ENCODE data around the gene RFK. TPM values are rescaled to one million over a fixed set of nuclear protein-coding genes. Genes with fewer than 3 reads are reported as not detected.
A peak's percentile ranks its signal among the peaks of the same experiment; 100 is the strongest.

Gene RFK
- total and polyA plus RNA-seq, 2 of the 13 experiments (the other 11 are each of a cell fraction or from before 2014, with no cell fraction given): 18.2 to 37.2 TPM

DNA sequence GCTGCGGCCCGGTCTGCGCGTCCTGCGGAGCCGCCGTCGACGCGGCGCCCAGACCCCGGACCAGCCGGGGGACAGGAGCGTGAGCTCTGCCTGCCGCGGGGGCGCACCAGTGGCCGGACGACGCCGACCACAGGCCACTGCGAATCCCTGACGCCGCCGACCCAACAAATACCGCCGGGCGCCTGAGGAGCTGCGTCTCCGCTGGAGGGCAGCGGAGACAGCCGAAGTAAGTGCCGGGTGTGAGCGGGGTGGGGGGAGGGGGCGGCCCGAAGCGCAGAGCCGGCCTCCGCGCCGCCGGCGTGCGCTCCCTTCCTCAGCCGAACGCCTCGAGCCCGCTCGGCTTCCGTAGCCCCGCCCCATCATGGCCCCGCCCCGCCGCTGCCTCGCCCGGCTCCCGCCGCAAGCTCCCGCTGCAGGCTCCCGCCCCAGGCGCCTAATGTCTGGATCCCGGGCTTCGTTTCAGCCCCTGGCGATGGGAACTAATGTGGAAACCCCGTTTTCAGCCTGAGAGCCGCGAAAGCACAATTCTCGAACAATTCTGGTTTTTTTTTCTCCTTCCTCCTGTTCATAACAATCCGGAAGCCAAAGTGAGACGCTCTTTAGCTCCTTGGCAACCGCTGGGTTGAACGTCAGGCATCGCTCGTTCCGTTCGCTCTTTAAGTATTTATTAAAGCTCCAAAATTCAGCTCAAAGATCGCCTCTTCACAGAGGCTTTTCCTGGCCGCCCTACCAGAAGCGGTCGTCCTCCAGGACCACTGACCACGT is at the start of gene RFK (continued):
- TF ChIP-seq, protein P1, sequence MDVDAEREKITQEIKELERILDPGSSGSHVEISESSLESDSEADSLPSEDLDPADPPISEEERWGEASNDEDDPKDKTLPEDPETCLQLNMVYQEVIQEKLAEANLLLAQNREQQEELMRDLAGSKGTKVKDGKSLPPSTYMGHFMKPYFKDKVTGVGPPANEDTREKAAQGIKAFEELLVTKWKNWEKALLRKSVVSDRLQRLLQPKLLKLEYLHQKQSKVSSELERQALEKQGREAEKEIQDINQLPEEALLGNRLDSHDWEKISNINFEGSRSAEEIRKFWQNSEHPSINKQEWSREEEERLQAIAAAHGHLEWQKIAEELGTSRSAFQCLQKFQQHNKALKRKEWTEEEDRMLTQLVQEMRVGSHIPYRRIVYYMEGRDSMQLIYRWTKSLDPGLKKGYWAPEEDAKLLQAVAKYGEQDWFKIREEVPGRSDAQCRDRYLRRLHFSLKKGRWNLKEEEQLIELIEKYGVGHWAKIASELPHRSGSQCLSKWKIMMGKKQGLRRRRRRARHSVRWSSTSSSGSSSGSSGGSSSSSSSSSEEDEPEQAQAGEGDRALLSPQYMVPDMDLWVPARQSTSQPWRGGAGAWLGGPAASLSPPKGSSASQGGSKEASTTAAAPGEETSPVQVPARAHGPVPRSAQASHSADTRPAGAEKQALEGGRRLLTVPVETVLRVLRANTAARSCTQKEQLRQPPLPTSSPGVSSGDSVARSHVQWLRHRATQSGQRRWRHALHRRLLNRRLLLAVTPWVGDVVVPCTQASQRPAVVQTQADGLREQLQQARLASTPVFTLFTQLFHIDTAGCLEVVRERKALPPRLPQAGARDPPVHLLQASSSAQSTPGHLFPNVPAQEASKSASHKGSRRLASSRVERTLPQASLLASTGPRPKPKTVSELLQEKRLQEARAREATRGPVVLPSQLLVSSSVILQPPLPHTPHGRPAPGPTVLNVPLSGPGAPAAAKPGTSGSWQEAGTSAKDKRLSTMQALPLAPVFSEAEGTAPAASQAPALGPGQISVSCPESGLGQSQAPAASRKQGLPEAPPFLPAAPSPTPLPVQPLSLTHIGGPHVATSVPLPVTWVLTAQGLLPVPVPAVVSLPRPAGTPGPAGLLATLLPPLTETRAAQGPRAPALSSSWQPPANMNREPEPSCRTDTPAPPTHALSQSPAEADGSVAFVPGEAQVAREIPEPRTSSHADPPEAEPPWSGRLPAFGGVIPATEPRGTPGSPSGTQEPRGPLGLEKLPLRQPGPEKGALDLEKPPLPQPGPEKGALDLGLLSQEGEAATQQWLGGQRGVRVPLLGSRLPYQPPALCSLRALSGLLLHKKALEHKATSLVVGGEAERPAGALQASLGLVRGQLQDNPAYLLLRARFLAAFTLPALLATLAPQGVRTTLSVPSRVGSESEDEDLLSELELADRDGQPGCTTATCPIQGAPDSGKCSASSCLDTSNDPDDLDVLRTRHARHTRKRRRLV (CRISPR knock-in tag; IDR thresholded peaks at IDR 0.05): no peak
- no peak; the same call in 1 of the 2 replicates for TF ChIP-seq ZNF629 (CRISPR knock-in tag; conservative IDR thresholded peaks at IDR 0.05)
- no peak for TF ChIP-seq SUZ12 (IDR thresholded peaks at IDR 0.05; ENCODE audit: low read depth, low read length)
- TF ChIP-seq, protein P2, sequence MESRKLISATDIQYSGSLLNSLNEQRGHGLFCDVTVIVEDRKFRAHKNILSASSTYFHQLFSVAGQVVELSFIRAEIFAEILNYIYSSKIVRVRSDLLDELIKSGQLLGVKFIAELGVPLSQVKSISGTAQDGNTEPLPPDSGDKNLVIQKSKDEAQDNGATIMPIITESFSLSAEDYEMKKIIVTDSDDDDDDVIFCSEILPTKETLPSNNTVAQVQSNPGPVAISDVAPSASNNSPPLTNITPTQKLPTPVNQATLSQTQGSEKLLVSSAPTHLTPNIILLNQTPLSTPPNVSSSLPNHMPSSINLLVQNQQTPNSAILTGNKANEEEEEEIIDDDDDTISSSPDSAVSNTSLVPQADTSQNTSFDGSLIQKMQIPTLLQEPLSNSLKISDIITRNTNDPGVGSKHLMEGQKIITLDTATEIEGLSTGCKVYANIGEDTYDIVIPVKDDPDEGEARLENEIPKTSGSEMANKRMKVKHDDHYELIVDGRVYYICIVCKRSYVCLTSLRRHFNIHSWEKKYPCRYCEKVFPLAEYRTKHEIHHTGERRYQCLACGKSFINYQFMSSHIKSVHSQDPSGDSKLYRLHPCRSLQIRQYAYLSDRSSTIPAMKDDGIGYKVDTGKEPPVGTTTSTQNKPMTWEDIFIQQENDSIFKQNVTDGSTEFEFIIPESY (CRISPR knock-in tag; IDR thresholded peaks at IDR 0.05): no peak
- TF ChIP-seq ZNF567 (CRISPR knock-in tag; IDR thresholded peaks at IDR 0.05; ENCODE audit: borderline replicate concordance): no peak; the same call in 1 of the 2 replicates
- no peak for TF ChIP-seq ZKSCAN8 (CRISPR knock-in tag; IDR thresholded peaks at IDR 0.05; ENCODE audit: borderline replicate concordance)
- TF ChIP-seq, protein P3, sequence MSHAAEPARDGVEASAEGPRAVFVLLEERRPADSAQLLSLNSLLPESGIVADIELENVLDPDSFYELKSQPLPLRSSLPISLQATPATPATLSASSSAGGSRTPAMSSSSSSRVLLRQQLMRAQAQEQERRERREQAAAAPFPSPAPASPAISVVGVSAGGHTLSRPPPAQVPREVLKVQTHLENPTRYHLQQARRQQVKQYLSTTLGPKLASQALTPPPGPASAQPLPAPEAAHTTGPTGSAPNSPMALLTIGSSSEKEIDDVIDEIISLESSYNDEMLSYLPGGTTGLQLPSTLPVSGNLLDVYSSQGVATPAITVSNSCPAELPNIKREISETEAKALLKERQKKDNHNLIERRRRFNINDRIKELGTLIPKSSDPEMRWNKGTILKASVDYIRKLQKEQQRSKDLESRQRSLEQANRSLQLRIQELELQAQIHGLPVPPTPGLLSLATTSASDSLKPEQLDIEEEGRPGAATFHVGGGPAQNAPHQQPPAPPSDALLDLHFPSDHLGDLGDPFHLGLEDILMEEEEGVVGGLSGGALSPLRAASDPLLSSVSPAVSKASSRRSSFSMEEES (CRISPR knock-in tag; IDR thresholded peaks at IDR 0.05): no peak
- TF ChIP-seq TEAD3 (CRISPR knock-in tag; optimal IDR thresholded peaks at IDR 0.05; ENCODE audit: borderline replicate concordance): peak; percentile 70
- no peak; the same call in 1 of the 2 replicates for TF ChIP-seq MYNN (CRISPR knock-in tag; IDR thresholded peaks at IDR 0.05; ENCODE audit: low read depth)
- TF ChIP-seq IKZF1 (IDR thresholded peaks at IDR 0.05): no peak
- TF ChIP-seq STAG1 (CRISPR knock-in tag; IDR thresholded peaks at IDR 0.05): peak; percentile 72
- TF ChIP-seq EZH2 (conservative IDR thresholded peaks at IDR 0.05; ENCODE audit: low read depth, low read length): no peak
- 0 out of 2 replicates have a peak, but pooled peaks have one; percentile 58 for TF ChIP-seq ZSCAN29 (CRISPR knock-in tag; conservative IDR thresholded peaks at IDR 0.05)
- peak; percentile 89 for TF ChIP-seq ZNF776 (CRISPR knock-in tag; IDR thresholded peaks at IDR 0.05)
- TF ChIP-seq U2AF2 (IDR thresholded peaks at IDR 0.05; ENCODE audit: low read depth, low read length): no peak
- peak; percentile 54; the same call in 1 of the 2 replicates for TF ChIP-seq RFX1 (IDR thresholded peaks at IDR 0.05)
- TF ChIP-seq, protein P4, sequence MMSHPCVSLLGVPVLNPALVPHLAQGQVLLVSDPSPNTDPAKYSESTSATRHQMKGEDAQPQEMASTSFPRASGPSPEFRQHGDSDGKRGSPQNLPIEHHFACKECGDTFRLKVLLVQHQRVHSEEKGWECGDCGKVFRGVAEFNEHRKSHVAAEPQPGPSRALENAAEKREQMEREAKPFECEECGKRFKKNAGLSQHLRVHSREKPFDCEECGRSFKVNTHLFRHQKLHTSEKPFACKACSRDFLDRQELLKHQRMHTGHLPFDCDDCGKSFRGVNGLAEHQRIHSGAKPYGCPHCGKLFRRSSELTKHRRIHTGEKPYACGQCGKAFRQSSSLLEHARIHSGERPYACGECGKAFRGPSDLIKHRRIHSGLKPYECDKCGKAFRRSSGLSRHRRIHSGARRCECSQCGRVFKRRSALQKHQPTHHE (CRISPR knock-in tag; IDR thresholded peaks at IDR 0.05; ENCODE audit: borderline replicate concordance): no peak; the same call in 1 of the 2 replicates
- TF ChIP-seq ZFP62 (CRISPR knock-in tag; IDR thresholded peaks at IDR 0.05): no peak
- TF ChIP-seq YEATS4 (CRISPR knock-in tag; IDR thresholded peaks at IDR 0.05; ENCODE audit: borderline replicate concordance): peak; percentile 84
- TF ChIP-seq ZSCAN12 (CRISPR knock-in tag; IDR thresholded peaks at IDR 0.05): 0 out of 2 replicates have a peak, but pooled peaks have one; percentile 45
- TF ChIP-seq SSRP1 (CRISPR knock-in tag; IDR thresholded peaks at IDR 0.05): no peak

Data from HepG2 (cell line).